HG02970 (cell line): Measurements from ENCODE around the gene KLHL8.

Source experiments
- ATAC-seq: cut with Tn5 transposase; IDR thresholded peaks from one replicate; pipeline ENCODE4 v1.9.1; 2021; ENCODE audit warnings: mild to moderate bottlenecking, moderate library complexity, moderate number of reproducible peaks; ENCODE audit not compliant: unreplicated experiment, low FRiP score

KLHL8 gene

GRCh38 chr4:87220094-87220822 is at the start of gene KLHL8:
Gene KLHL8 (minus strand): TSS chr4:87220618. CDS start chr4:87195539, 25,079 bp downstream.
- peak; percentile 92 for ATAC-seq

DNA sequence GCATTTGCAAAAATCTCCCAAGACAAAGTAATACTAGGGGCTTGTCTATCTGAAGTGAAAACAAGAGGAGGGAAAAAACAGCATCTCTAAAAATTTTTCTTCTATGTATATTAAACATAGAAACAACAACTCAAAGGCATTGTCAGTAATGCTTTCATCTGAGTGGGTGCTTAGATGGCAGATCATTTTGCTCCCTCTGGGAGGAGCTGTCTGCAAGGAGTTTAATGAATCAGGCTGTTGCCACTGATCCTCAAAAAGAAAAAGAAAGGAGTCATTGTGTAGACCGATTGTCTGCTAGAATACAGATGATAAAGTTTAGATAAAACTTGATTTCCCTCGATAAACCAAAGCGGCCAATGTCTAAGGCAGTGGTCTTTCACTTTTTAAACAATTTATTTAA is 49.7 kb upstream of the KLHL8 start:
- ATAC-seq, result no peak

DNA sequence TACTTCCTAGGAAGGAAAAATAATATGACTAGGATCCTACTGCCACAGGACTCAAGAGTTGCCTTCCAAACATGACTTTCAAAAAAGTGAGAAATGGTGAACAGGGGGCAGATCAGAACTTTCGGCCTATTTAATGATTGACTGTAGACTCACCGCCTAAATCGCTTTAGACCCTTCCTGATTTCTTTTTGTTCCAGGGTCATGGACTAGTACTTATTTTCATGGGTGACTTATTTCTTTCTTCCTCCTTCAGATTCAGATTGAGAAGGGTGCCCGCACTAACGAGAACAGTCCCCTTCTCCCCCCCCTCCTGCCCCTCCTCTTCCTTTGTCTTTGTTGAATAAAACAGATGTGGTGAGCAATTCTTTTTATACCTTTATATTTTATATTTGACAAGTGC is 48.0 kb upstream of the KLHL8 start:
- ATAC-seq, result no peak

DNA sequence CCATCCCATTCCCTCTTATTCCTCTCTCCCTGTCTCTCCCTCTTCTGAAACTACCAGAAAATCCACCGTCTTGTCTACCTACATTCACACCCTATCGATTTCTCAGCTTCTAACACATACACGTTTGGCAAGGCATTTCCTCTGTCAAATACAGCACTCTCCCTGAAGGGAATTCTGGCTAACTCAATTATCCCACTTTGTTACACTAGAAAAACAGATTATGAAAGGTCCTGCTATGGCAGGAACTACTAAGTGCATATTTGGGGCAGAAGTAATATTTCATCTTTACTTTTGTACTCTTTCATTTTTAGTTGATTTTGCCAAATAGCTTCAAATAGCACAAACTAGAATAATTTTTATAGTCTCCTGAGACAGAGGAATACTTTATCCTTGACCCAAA is 46.6 kb upstream of the KLHL8 start:
- ATAC-seq, result no peak

DNA sequence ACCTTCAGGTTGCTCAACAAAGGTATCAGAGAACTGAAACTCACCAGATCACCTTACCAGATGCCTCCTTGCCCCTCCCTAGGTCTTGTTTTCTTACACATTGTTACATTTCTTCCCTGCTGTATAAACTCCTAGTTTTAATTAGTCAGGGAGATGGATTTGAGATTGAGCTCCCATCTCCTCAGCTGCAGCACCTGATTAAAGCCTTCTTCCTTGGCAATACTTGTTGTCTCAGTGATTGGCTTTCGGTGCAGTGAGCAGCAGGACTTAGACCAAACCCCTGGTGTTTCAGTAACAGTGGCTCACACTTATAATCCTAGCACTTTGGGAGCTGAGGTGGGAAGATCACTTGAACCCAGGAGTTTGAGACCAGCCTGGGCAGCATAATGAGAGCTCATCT is 42.5 kb upstream of the KLHL8 start:
- ATAC-seq, result no peak

GRCh38 chr4:87260477-87260876 is 40.1 kb upstream of the KLHL8 start:
- ATAC-seq, result no peak

DNA sequence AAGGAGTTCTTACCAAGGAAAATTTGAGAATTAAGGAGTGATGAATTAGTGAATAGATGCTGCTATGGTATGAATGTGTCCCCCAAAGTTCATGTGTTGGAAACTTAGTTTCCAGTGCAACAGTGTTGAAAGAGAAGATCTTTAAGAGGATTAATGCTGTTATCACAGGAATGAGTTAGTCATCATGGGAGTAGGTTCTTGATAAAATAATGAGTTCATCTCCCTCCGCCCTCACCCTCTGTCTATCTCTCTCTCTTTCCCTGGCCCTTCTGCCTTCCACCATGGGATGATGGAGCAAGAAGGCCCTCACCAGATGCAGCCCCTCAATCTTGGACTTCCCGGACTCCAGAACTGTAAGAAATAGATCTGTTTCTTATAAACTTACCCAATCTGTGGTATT is 38.3 kb upstream of the KLHL8 start:
- no peak for ATAC-seq

DNA sequence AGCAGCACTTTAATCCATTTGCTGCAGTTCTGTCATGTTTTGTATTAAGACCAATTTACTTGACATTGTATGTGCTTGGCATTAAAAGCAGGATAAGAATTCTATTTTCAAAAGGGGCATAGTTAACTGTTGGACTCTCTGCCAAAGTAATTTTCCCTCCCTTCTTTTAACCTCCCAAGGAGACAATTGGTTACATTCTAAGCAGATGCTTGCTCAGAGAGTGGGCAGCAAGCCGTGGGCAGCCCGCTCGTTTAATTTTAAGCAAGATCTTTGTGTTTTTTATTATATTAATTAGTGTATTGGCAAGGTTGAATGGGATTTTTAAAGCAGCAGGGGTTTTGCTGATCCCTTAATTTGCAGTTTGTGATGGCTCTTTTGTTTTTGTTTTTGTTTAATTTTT is 37.1 kb upstream of the KLHL8 start:
- ATAC-seq, result no peak

- ATAC-seq, result no peak
Observed at GRCh38 chr4:87255755-87256154, 35.3 kb upstream of the KLHL8 start.

DNA sequence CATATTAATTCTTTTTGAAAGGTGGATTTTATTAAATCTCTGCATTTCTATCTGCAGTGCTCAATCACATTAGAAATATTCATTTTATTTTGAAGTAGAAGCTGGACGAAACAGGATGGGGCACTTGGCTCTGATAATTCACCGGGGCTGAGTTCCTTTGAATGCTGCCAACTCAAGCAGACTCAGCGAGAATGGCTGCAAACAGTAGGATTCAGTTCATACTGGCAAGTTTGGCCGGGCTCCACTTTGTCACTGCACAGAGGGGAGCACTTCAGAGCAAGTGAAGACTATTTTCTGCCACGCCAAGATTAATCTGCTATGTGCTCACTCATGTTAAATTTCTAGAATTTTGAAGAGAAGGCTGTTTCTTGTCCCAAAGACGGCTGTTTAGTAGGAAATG is 30.7 kb upstream of the KLHL8 start:
- no peak for ATAC-seq

DNA sequence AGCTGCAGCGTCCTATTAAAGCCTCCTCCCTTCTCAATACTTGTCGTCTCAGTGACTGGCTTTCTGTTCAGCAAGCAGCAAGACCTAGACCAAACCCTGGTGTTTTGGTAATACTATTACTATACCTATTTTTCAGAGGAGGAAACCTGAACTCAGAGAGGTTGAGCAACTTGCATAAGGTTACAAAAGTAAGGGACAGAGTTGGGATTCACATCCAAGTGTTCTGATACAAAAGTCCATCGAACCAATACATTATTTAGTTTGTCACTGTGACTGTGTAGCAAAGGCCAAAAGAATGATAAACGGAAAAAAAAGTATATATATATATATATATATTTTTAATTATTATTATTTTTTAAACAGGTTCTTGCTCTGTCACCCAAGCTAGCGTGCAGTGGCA is 29.9 kb upstream of the KLHL8 start:
- ATAC-seq, result no peak

DNA sequence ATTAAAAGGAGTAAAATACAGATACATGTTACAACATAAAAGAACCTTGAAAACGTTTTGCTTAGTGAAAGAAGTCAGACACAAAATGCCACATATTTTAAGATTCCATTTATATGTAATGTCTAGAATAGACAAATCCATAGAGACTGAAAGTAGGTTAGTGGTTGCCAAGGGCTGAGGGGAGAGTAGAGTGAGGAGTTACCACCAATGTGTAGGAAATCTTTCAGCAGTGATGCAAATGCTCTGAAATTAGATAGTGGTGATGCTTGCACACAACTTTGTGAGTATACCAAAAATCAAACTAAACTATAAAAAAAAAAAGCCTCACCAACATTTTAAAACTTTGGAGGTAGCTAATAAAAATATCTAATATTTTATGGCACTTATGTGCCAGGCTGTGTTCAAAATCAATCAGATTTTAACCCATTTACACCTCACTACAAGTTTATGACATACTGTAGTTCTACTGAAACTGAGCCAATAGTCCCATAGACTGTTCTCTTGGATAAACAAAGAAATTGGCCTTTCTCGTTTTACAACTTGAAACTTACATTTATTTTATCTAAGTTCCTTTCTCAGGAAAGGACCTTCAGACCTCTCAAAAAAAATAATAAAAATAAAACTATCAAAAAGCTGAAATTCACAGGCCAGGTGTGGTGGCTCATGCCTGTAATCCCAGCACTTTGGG is 29.1 kb upstream of the KLHL8 start:
- no peak for ATAC-seq

DNA sequence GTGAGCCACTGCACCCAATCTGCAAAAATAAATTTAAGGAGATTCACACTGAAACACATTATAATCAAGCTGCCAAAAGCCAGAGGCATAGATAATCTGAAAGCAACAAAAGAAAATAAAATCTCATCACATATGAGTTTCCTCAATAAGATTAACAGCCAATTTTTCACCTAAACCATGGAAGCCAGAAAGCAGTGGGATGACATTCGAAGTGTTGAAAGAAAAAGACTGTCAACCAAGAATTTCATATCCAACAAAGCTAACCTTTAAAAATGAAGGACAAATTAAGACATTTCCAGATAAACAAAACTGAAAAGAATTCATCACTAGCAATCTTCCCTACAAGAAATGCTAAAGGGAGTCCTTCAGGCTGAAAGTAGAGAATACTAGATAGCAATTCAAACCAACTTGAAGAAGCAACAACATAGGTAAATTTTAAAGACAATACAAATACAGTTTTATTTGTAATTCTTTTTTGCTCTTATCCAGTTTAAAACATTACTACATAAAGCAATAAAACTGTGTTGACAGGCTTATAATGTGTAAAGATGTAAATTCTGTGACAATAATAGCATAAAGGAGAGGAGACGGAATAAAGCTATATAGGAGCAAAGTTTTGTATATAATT is 23.1 kb upstream of the KLHL8 start:
- no peak for ATAC-seq

GRCh38 chr4:87241336-87241735 is 20.9 kb upstream of the KLHL8 start:
- ATAC-seq, result no peak

GRCh38 chr4:87240341-87240740 is 19.9 kb upstream of the KLHL8 start:
- no peak for ATAC-seq

DNA sequence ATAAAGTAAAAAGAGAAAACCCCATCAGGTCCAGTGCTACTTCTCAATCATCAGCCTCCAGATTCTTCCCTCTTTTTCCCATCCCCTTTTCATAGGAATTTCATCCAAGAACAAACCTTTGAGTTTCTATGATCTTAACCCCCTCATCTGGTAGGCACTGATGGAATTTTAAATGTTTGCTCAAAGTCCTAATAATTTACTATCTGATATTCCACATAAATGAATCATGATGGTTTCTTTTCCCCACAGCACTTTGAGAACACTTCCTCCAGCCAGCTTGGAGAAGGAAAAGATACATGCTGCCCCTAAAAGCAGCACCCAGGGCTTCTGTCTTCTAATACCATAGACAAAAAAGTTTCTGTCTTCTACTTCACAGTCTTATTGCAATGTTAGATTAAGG is 19.4 kb upstream of the KLHL8 start:
- ATAC-seq, result no peak

DNA sequence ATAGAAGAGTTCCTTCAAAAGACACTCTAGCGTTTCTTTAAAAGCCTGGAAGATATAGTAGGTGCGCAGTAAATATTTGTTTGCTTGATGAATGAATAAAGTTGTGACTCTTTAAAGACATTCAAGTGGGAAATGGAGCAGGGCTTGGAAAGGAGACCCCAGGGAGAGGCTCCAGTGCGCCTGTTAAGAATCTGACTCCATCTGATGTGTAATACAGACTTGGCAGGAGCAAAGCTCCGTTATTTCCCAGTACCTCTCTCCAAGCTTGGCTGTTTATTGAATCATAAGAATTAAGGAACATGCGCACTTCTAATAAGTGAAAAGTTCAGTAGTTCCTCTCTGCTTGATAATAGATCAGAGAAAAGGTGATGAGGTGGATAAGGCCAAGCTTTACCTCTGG is 18.8 kb upstream of the KLHL8 start:
- ATAC-seq, result no peak

DNA sequence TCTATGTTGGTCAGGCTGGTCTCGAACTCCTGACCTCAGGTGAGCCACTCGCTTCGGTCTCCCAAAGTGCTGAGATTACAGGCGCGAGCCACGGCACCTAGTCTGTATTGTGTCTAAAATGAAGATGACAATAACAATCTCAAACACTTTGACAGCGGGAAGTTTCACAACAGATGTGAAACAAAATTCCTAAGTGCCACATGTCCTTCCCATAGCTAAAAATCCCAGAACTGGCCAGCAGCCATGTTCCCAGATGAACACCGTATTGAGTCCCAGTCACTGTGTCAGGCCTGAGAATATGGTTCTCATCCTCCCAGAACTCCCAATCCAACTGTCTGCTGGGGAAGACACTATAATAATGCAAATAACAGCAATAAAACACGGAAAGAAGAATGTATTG is 16.4 kb upstream of the KLHL8 start:
- ATAC-seq, result no peak

DNA sequence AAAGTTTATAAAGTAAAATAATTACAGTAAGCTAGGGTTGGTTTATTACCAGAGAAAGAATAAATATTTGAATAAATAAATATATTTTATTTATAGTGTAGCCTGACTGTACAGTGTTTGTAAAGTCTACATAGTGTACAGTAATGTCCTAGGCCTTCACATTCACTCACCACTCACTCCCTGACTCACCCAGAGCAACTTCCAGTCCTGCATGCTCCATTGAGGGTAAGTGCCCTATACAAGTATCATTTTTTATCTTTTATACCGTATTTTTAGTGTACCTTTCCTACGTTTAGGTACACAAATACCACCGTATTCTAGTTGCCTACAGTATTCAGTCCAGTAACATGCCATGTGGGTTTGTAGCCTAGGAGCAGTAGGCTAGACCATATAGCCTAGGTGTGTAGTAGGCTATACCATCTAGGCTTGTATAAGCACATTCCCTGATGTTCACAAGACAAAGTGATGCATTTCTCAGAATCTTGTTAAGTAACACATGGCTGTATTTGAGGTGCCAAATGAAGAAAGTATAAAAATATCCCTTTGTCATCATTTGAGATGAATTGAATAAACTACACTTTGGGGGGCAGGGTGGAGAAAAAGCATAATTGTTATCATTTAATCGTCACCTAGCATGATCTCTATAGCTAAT is 14.7 kb upstream of the KLHL8 start:
- no peak for ATAC-seq

GRCh38 chr4:87232216-87232615 is 11.8 kb upstream of the KLHL8 start:
- no peak for ATAC-seq

DNA sequence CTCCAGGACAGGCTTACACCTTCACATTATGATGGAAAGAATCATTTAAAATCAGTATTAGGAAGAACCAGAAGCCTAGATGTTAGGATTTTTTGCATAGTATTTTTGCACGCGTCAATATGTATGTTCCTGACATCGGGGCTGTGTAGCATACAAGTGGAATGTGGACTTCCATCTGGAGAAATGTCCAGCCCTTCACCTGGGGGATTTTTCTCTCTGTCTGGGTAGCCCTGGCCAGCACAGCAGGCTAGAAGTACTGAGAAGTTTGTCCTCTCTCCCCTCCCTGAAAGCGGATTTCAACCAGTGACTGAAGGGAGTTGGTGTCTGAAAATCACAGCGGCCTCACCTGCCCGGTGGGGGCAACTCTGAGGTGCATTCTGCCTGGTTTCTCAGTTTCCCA is 10.4 kb upstream of the KLHL8 start:
- no peak for ATAC-seq
